Measurements from ENCODE around the gene AP1M1. TPM values are rescaled to one million over a fixed set of nuclear protein-coding genes. Genes with fewer than 3 reads are reported as not detected.

AP1M1 gene
- polyA plus RNA-seq, 3 donors = 103 to 134 (median 133) TPM

DNA sequence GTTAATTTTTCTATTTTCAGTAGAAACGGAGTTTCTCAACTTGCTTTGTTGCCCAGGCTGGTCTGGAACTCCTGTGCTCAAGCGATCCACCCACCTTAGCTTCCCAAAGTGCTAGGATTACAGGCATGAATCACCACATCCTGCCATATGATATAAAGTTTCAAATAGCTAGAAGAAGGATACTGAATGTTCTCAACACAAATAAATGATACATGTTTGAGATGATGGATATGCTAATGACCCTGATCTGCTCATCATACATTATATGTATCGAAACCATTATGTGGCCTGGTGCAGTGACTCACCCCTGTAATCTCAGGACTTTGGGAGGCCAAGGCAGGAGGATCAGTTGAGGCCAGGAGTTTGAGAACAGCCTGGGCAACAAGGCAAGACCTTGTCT lies 35.9 kb upstream of the AP1M1 start:
- peaks cover 31% of the 10 kb centered on the region for H3K4me1 Mint-ChIP-seq
- Histone ChIP-seq H4K20me1 (ENCODE audit: insufficient read depth, low read length) (no peaks in the 10 kb centered on the region), H3K4me2 (replicated peaks; ENCODE audit: extremely low read depth, low read length, poor library complexity, severe bottlenecking) (no peak overlapping the region), H3K36me3 (replicated peaks in 1 of 2; ENCODE audit: control insufficient read depth in 1 of 2, insufficient read depth in 2 of 2, low read length in 2 of 2) (peaks cover 11 to 14% of the 10 kb centered on the region in 2 donors), H3K4me1 (ENCODE audit: control insufficient read depth in 1 of 2, insufficient read depth in 2 of 2, low read length in 2 of 2) (peaks cover 9 to 39% of the 10 kb centered on the region in 2 donors), H3K27ac (ENCODE audit: low read depth in 1 of 2, low read length in 2 of 2) (no peak overlapping the region), H3K79me2 (ENCODE audit: insufficient read depth, low read length) (no peaks in the 10 kb centered on the region), H3K9ac (ENCODE audit: insufficient read depth, low read length, poor library complexity, severe bottlenecking) (no peak overlapping the region), H3K4me3 (replicated peaks in 1 of 3; ENCODE audit: low read depth in 2 of 3, low read length in 3 of 3) (no peak overlapping the region), H3K9me3 (replicated peaks in 1 of 2; ENCODE audit: control insufficient read depth in 1 of 2, insufficient read depth in 1 of 2, low read length in 2 of 2) (no peaks in the 10 kb centered on the region), H3K27me3 (ENCODE audit: control insufficient read depth in 2 of 2, insufficient read depth in 2 of 2, low read length in 2 of 2) (no peaks in the 10 kb centered on the region), H2AFZ (ENCODE audit: insufficient read depth, low read depth, low read length, poor library complexity, severe bottlenecking) (no peak overlapping the region)
- H3K4me3 Mint-ChIP-seq = no peak overlapping the region
- peak overlapping the region in 1 of 7 donors; percentile 69 for H3K27ac Mint-ChIP-seq
- no CpG with 5 or more reads among the region's 3 CpGs for WGBS (ENCODE audit: insufficient coverage)
- intact Hi-C loops (cut with micrococcal nuclease) = no loop called here
- TF ChIP-seq, protein P1, sequence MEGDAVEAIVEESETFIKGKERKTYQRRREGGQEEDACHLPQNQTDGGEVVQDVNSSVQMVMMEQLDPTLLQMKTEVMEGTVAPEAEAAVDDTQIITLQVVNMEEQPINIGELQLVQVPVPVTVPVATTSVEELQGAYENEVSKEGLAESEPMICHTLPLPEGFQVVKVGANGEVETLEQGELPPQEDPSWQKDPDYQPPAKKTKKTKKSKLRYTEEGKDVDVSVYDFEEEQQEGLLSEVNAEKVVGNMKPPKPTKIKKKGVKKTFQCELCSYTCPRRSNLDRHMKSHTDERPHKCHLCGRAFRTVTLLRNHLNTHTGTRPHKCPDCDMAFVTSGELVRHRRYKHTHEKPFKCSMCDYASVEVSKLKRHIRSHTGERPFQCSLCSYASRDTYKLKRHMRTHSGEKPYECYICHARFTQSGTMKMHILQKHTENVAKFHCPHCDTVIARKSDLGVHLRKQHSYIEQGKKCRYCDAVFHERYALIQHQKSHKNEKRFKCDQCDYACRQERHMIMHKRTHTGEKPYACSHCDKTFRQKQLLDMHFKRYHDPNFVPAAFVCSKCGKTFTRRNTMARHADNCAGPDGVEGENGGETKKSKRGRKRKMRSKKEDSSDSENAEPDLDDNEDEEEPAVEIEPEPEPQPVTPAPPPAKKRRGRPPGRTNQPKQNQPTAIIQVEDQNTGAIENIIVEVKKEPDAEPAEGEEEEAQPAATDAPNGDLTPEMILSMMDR (IDR thresholded peaks at IDR 0.05) = no peak
- H3K27me3 Mint-ChIP-seq (ENCODE audit: low read depth in 3 of 3) = peaks cover 0 to 3% (median 0%) of the 10 kb centered on the region in 3 donors
- no peak for DNase-seq
- peaks cover 0 to 3% (median 0%) of the 10 kb centered on the region in 7 donors for H3K9me3 Mint-ChIP-seq
- H3K36me3 Mint-ChIP-seq = peaks cover 12 to 14% of the 10 kb centered on the region in 2 donors

DNA sequence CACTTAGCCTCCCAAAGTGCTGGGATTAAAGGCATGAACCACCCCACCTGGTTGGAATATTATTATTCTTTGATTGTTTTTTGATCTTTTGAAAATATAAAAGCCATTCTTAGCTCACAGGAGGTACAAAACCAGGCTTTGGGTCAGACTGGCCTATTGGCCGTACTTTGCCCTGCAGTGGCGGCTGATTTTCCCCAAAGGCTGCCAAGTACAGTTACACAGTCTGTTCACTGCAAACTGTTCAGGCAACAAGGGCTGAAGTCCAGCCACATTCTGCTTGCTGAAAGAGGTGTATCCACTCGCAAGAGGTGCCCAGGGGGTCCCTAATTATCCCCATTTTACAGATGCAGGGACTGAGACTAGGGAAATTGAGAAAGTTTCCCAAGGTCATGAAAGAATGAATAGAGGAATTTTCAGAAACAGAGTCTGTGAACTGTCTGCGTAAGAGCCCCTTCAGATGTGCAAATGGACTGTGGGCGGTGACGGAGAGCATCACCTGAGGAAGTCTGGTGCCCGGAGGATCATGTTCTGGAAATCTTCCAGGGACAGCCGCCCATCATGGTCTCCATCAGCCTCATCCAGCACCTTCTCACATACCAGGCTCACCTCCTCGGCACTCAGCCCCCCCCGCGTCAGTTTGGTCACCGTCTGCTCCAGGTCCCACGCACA lies 33.4 kb upstream of the AP1M1 start:
- peaks cover 0 to 1% (median 0%) of the 10 kb centered on the region in 3 donors for H3K27me3 Mint-ChIP-seq (ENCODE audit: low read depth in 3 of 3)
- H3K27ac ChIP-seq (ENCODE audit: low read depth in 1 of 2, low read length in 2 of 2) = no peak overlapping the region
- no peaks in the 10 kb centered on the region for H3K27me3 ChIP-seq (ENCODE audit: control insufficient read depth in 2 of 2, insufficient read depth in 2 of 2, low read length in 2 of 2)
- intact Hi-C loops (cut with micrococcal nuclease) = no loop called here
- WGBS (ENCODE audit: insufficient coverage) = 96% methylated on average over 12 of the region's 13 CpGs
- TF ChIP-seq, protein P1 (IDR thresholded peaks at IDR 0.05) = no peak
- peaks cover 31% of the 10 kb centered on the region for H3K4me1 Mint-ChIP-seq
- no peak overlapping the region for H2AFZ ChIP-seq (ENCODE audit: insufficient read depth, low read depth, low read length, poor library complexity, severe bottlenecking)
- H3K9ac ChIP-seq (ENCODE audit: insufficient read depth, low read length, poor library complexity, severe bottlenecking) = no peak overlapping the region
- no peak overlapping the region for H3K4me2 ChIP-seq (replicated peaks; ENCODE audit: extremely low read depth, low read length, poor library complexity, severe bottlenecking)
- no peaks in the 10 kb centered on the region for H3K79me2 ChIP-seq (ENCODE audit: insufficient read depth, low read length)
- no peak overlapping the region for H3K4me3 ChIP-seq (replicated peaks in 1 of 3; ENCODE audit: low read depth in 2 of 3, low read length in 3 of 3)
- no peaks in the 10 kb centered on the region for H3K36me3 Mint-ChIP-seq
- no peaks in the 10 kb centered on the region for H4K20me1 ChIP-seq (ENCODE audit: insufficient read depth, low read length)
- peaks cover 0 to 9% (median 6%) of the 10 kb centered on the region in 7 donors for H3K9me3 Mint-ChIP-seq
- H3K27ac Mint-ChIP-seq = no peak overlapping the region
- H3K4me3 Mint-ChIP-seq = no peak overlapping the region
- DNase-seq = no peak
- peaks cover 16 to 43% of the 10 kb centered on the region in 2 donors for H3K4me1 ChIP-seq (ENCODE audit: control insufficient read depth in 1 of 2, insufficient read depth in 2 of 2, low read length in 2 of 2)
- no peaks in the 10 kb centered on the region for H3K36me3 ChIP-seq (replicated peaks in 1 of 2; ENCODE audit: control insufficient read depth in 1 of 2, insufficient read depth in 2 of 2, low read length in 2 of 2)
- peaks cover 0 to 6% of the 10 kb centered on the region in 2 donors for H3K9me3 ChIP-seq (replicated peaks in 1 of 2; ENCODE audit: control insufficient read depth in 1 of 2, insufficient read depth in 1 of 2, low read length in 2 of 2)
